ENCODE data around the gene ADD2.
A peak's percentile ranks its signal among the peaks of the same experiment; 100 is the strongest.

The ADD2 gene

GRCh38 chr2:70673041-70673647 lies 94.9 kb downstream of the ADD2 start:
- no peaks in the 10 kb centered on the region for H3K9me3 Mint-ChIP-seq
- H3K4me1 Mint-ChIP-seq, result peaks cover 6% of the 10 kb centered on the region
- no peaks in the 10 kb centered on the region for H3K27me3 Mint-ChIP-seq (ENCODE audit: low read depth)
- no peak overlapping the region for H3K4me3 Mint-ChIP-seq
- TF ChIP-seq CTCF (IDR thresholded peaks at IDR 0.05; ENCODE audit: unreplicated experiment in 3 of 3), result no peak
- peak overlapping the region in 1 of 3 experiments; percentile 34 for H3K27ac Mint-ChIP-seq
- H3K36me3 Mint-ChIP-seq (ENCODE audit: low read depth), result peaks cover 3% of the 10 kb centered on the region

- H3K27ac Mint-ChIP-seq, result no peak overlapping the region
- H3K27me3 Mint-ChIP-seq (ENCODE audit: low read depth), result no peaks in the 10 kb centered on the region
- TF ChIP-seq CTCF (IDR thresholded peaks at IDR 0.05; ENCODE audit: unreplicated experiment in 3 of 3), result no peak
- no peaks in the 10 kb centered on the region for H3K9me3 Mint-ChIP-seq
- H3K4me3 Mint-ChIP-seq, result no peak overlapping the region
- H3K36me3 Mint-ChIP-seq (ENCODE audit: low read depth), result no peaks in the 10 kb centered on the region
- peaks cover 6% of the 10 kb centered on the region for H3K4me1 Mint-ChIP-seq
Observed at GRCh38 chr2:70671092-70671675, 96.8 kb downstream of the ADD2 start.

GRCh38 chr2:70670626-70671025 lies 97.4 kb downstream of the ADD2 start:
- Mint-ChIP-seq H3K4me3 (no peak overlapping the region), H3K27me3 (ENCODE audit: low read depth) (no peaks in the 10 kb centered on the region), H3K27ac (no peak overlapping the region), H3K4me1 (peaks cover 6% of the 10 kb centered on the region), H3K9me3 (no peaks in the 10 kb centered on the region), H3K36me3 (ENCODE audit: low read depth) (no peaks in the 10 kb centered on the region)
- TF ChIP-seq CTCF (IDR thresholded peaks at IDR 0.05; ENCODE audit: unreplicated experiment in 3 of 3), result no peak

- no peak overlapping the region for H3K27ac Mint-ChIP-seq
- no peaks in the 10 kb centered on the region for H3K9me3 Mint-ChIP-seq
- no peaks in the 10 kb centered on the region for H3K36me3 Mint-ChIP-seq (ENCODE audit: low read depth)
- H3K27me3 Mint-ChIP-seq (ENCODE audit: low read depth), result no peaks in the 10 kb centered on the region
- H3K4me3 Mint-ChIP-seq, result no peak overlapping the region
- peaks cover 6% of the 10 kb centered on the region for H3K4me1 Mint-ChIP-seq
- no peak for TF ChIP-seq CTCF (IDR thresholded peaks at IDR 0.05; ENCODE audit: unreplicated experiment in 3 of 3)
Observed at GRCh38 chr2:70670202-70670601, 97.8 kb downstream of the ADD2 start.

GRCh38 chr2:70668911-70669310 lies 99.1 kb downstream of the ADD2 start:
- Mint-ChIP-seq H3K36me3 (ENCODE audit: low read depth) (no peaks in the 10 kb centered on the region), H3K27ac (no peak overlapping the region), H3K4me1 (peaks cover 6% of the 10 kb centered on the region), H3K4me3 (no peak overlapping the region), H3K27me3 (ENCODE audit: low read depth) (no peaks in the 10 kb centered on the region), H3K9me3 (no peaks in the 10 kb centered on the region)
- no peak for TF ChIP-seq CTCF (IDR thresholded peaks at IDR 0.05; ENCODE audit: unreplicated experiment in 3 of 3)

- Mint-ChIP-seq H3K36me3 (ENCODE audit: low read depth) (no peaks in the 10 kb centered on the region), H3K9me3 (no peaks in the 10 kb centered on the region), H3K4me3 (no peak overlapping the region), H3K4me1 (peaks cover 6% of the 10 kb centered on the region), H3K27ac (no peak overlapping the region), H3K27me3 (ENCODE audit: low read depth) (no peaks in the 10 kb centered on the region)
- TF ChIP-seq CTCF (IDR thresholded peaks at IDR 0.05; ENCODE audit: unreplicated experiment in 3 of 3), result no peak
Observed at GRCh38 chr2:70668432-70668831, 99.6 kb downstream of the ADD2 start.

All from nephron (organoid).